ENCODE results near the gene POLR2L. TPM values are rescaled to one million over a fixed set of nuclear protein-coding genes. Genes with fewer than 3 reads are reported as not detected.

The POLR2L gene
- total RNA-seq, 3 donors from 2014 or later (not counting 1 experiment from before 2014, with no cell fraction given) = 48.2 to 63.8 (median 61.2) TPM

DNA sequence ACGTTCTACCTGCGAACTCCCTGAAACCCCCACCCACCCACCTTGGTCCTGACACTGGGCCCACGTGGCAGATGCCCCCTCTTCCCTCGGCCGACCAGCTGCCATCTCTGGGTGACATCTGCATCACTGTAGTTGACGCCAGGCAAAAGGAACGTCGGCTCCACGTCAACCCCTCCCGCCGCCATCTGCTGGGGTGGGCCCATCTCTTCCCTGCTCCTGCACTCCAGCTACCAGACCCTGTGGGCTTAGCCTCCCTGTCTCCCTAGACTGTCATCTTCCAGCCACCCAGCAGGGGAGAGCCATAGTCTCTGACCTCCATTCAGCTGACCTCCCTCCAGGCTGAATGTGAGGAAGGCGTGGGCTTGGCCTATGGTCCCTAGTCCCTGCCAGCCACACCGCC is 46.9 kb upstream of the POLR2L start:
- Mint-ChIP-seq H3K36me3 (no peaks in the 10 kb centered on the region), H3K27ac (peak overlapping the region in 1 of 2 donors; percentile 51), H3K9me3 (no peaks in the 10 kb centered on the region), H3K27me3 (ENCODE audit: low read depth in 2 of 2) (no peaks in the 10 kb centered on the region), H3K4me3 (no peak overlapping the region), H3K4me1 (peaks cover 0 to 8% of the 10 kb centered on the region in 2 donors)
- no peaks in the 10 kb centered on the region for H3K27me3 ChIP-seq (ENCODE audit: control insufficient read depth, insufficient read depth, low read length)
- 98% methylated on average over 13 of the region's 13 CpGs for WGBS (ENCODE audit: insufficient coverage)
- ATAC-seq (no peak), DNase-seq (no peak)
- no peaks in the 10 kb centered on the region for H3K36me3 ChIP-seq (ENCODE audit: control insufficient read depth, insufficient read depth, low read length)
- intact Hi-C loops (cut with micrococcal nuclease) = no loop called here
- H3K9me3 ChIP-seq (ENCODE audit: control insufficient read depth, insufficient read depth, low read length) = no peaks in the 10 kb centered on the region
- no peak overlapping the region for H3K4me3 ChIP-seq (ENCODE audit: low read length)
- TF ChIP-seq, protein P1, sequence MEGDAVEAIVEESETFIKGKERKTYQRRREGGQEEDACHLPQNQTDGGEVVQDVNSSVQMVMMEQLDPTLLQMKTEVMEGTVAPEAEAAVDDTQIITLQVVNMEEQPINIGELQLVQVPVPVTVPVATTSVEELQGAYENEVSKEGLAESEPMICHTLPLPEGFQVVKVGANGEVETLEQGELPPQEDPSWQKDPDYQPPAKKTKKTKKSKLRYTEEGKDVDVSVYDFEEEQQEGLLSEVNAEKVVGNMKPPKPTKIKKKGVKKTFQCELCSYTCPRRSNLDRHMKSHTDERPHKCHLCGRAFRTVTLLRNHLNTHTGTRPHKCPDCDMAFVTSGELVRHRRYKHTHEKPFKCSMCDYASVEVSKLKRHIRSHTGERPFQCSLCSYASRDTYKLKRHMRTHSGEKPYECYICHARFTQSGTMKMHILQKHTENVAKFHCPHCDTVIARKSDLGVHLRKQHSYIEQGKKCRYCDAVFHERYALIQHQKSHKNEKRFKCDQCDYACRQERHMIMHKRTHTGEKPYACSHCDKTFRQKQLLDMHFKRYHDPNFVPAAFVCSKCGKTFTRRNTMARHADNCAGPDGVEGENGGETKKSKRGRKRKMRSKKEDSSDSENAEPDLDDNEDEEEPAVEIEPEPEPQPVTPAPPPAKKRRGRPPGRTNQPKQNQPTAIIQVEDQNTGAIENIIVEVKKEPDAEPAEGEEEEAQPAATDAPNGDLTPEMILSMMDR (IDR thresholded peaks at IDR 0.05) = no peak
- no peaks in the 10 kb centered on the region for H3K4me1 ChIP-seq (ENCODE audit: control insufficient read depth, insufficient read depth, low read length)
- H3K27ac ChIP-seq (ENCODE audit: low read length) = no peak overlapping the region

DNA sequence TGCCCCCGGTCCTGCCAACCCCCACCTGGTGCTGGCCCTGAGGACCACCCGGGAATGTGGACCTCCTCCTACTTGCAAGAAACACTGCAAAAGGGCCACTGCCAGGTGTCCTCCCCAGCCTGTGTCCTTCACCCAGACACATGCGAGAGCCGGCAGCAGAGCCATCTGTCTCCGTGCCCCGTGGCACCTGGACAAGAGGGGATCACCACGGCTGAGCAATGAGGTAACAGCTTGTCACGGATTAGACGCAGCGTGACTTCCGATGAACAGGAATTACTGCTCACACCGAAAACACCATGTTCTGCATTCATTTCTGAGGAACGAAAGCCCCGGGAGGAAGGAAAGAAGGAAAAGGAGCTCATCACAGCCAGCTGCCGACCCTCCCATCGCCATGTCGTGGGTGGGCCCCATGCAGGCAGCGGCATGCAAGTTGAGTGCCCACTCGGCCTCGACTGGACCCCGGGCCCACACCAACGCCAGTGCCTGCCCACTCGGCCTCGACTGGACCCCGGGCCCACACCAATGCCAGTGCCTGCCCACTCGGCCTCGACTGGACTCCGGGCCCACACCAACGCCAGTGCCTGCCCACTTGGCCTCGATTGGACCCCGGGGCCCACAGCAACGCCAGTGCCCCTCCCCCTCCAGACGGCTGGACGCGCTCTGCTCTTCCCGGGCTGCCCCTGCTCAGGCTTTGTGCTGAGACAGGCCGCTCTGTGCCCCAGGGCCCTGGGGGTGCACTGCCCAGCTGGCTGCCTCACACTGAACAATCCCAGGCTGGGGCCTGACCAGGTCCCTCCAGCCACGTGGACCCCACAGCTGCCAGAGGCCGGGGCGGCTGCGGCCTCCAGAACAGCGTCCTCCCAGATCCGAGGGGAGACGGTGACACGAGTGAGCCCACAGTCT is 46.2 kb upstream of the POLR2L start:
- ATAC-seq = no peak
- 94% methylated on average over 45 of the region's 45 CpGs for WGBS (ENCODE audit: insufficient coverage)
- H3K36me3 ChIP-seq (ENCODE audit: control insufficient read depth, insufficient read depth, low read length) = no peaks in the 10 kb centered on the region
- H3K27me3 Mint-ChIP-seq (ENCODE audit: low read depth in 2 of 2) = no peaks in the 10 kb centered on the region
- H3K9me3 ChIP-seq (ENCODE audit: control insufficient read depth, insufficient read depth, low read length) = no peaks in the 10 kb centered on the region
- H3K4me1 ChIP-seq (ENCODE audit: control insufficient read depth, insufficient read depth, low read length) = no peaks in the 10 kb centered on the region
- no peak overlapping the region for H3K27ac Mint-ChIP-seq
- TF ChIP-seq, protein P1 (IDR thresholded peaks at IDR 0.05) = no peak
- H3K4me1 Mint-ChIP-seq = peaks cover 0 to 8% of the 10 kb centered on the region in 2 donors
- intact Hi-C loops (cut with micrococcal nuclease) = no loop called here
- H3K27ac ChIP-seq (ENCODE audit: low read length) = no peak overlapping the region
- DNase-seq = no peak
- no peak overlapping the region for H3K4me3 Mint-ChIP-seq
- no peak overlapping the region for H3K4me3 ChIP-seq (ENCODE audit: low read length)
- H3K9me3 Mint-ChIP-seq = no peaks in the 10 kb centered on the region
- H3K36me3 Mint-ChIP-seq = no peaks in the 10 kb centered on the region
- no peaks in the 10 kb centered on the region for H3K27me3 ChIP-seq (ENCODE audit: control insufficient read depth, insufficient read depth, low read length)

DNA sequence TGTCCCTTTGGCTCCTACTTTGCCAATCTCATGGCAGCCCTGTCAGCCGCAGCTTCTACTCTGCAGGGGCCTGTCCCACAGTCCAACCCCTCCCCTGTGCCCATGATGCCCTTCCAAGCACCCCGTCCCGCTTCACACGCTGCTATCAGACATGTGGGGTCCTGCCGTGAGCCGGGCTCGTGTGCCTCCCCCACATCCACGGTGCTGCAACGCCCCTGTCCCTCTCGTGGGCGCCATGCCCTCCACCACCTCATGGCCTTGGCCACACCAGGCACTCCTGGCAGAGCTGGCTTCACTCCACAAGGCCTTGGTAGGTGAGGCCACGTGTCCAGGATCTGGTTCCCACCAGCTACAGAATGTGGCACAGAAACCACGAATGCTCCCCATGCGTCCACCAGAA is 45.3 kb upstream of the POLR2L start:
- DNase-seq (no peak), ATAC-seq (no peak)
- peaks cover 0 to 8% of the 10 kb centered on the region in 2 donors for H3K4me1 Mint-ChIP-seq
- intact Hi-C loops (cut with micrococcal nuclease) = no loop called here
- H3K27ac ChIP-seq (ENCODE audit: low read length) = no peak overlapping the region
- 94% methylated on average over 14 of the region's 14 CpGs for WGBS (ENCODE audit: insufficient coverage)
- TF ChIP-seq, protein P1 (IDR thresholded peaks at IDR 0.05) = no peak
- no peak overlapping the region for H3K4me3 ChIP-seq (ENCODE audit: low read length)
- H3K27me3 ChIP-seq (ENCODE audit: control insufficient read depth, insufficient read depth, low read length) = no peaks in the 10 kb centered on the region
- no peaks in the 10 kb centered on the region for H3K4me1 ChIP-seq (ENCODE audit: control insufficient read depth, insufficient read depth, low read length)
- H3K36me3 ChIP-seq (ENCODE audit: control insufficient read depth, insufficient read depth, low read length) = no peaks in the 10 kb centered on the region
- H3K27me3 Mint-ChIP-seq (ENCODE audit: low read depth in 2 of 2) = no peaks in the 10 kb centered on the region
- H3K9me3 Mint-ChIP-seq = no peaks in the 10 kb centered on the region
- H3K27ac Mint-ChIP-seq = no peak overlapping the region
- no peaks in the 10 kb centered on the region for H3K36me3 Mint-ChIP-seq
- H3K4me3 Mint-ChIP-seq = no peak overlapping the region
- H3K9me3 ChIP-seq (ENCODE audit: control insufficient read depth, insufficient read depth, low read length) = no peaks in the 10 kb centered on the region

Data from natural killer cell (primary cell).